Naive thymus-derived CD8-positive, alpha-beta T cell (primary cell): ENCODE measurements around the gene PLXNA3. TPM values are rescaled to one million over a fixed set of nuclear protein-coding genes. Genes with fewer than 3 reads are reported as not detected.

Experiments
- ATAC-seq, 2 donors: fragments of 150-1000 bp; cut with Tn5 transposase in 1 of 2; sonication (Bioruptor Pico), chemical (Tn5 transposase) in 1 of 2; 1 replicate in 1 of 2; 2 replicates in 1 of 2; pipeline ENCODE4 v1.10.0; 2021; ENCODE audit warnings: mild to moderate bottlenecking in 2 of 2, moderate library complexity in 2 of 2
- POLR2A ChIA-PET: fragments of 350-600 bp; sonication (Branson Sonifier 250); formaldehyde crosslinking; loops from one replicate; lab custom pipeline; 2021; ENCODE audit warnings: antibody characterized with exemption; lab: Charles Lee
- DNase-seq, 10 donors: peaks; one replicate each; pipeline versions ENCODE4 v3.0.0 to v3.0.0-alpha.2; 2020 to 2022
- H3K27ac Mint-ChIP-seq, 10 donors: one replicate each; pipeline ENCODE4 v1.8.0; 2020 to 2022; ENCODE audit warnings: mild to moderate bottlenecking in 10 of 10, mixed read lengths in 10 of 10, moderate library complexity in 4 of 10, inconsistent platforms in 1 of 10
- H3K27me3 Mint-ChIP-seq, 5 donors: one replicate each; pipeline ENCODE4 v1.8.0; 2021 to 2022; ENCODE audit warnings: mixed read lengths in 5 of 5
- H3K36me3 Mint-ChIP-seq, 3 donors: one replicate each; pipeline ENCODE4 v1.8.0; 2020 to 2022; ENCODE audit warnings: mixed read lengths in 3 of 3, mild to moderate bottlenecking in 2 of 3, inconsistent platforms in 1 of 3
- H3K4me1 Mint-ChIP-seq, 4 donors: one replicate each; pipeline ENCODE4 v1.8.0; 2021 to 2022; ENCODE audit warnings: mixed read lengths in 4 of 4
- H3K4me3 Mint-ChIP-seq, 10 donors: one replicate each; pipeline ENCODE4 v1.8.0; 2020 to 2022; ENCODE audit warnings: mild to moderate bottlenecking in 10 of 10, mixed read lengths in 10 of 10, moderate library complexity in 6 of 10, inconsistent platforms in 1 of 10
- H3K9me3 Mint-ChIP-seq, 9 donors: one replicate each; pipeline ENCODE4 v1.8.0; 2020 to 2022; ENCODE audit warnings: mixed read lengths in 9 of 9, mild to moderate bottlenecking in 3 of 9, inconsistent platforms in 1 of 9, moderate library complexity in 1 of 9
- polyA plus RNA-seq, 3 donors: library from polyadenylated mRNA; unstranded; fragments of 300-500 nt; fragmentation: Illumina TruSeq; gene quantifications; one replicate each; pipeline ENCODE4 v1.2.3, GENCODE V29; 2021
- total RNA-seq, 8 experiments: library from RNA in 2 of 8; stranded (reverse) in 2 of 8; gene quantifications; one replicate each; pipeline ENCODE4 v1.2.3 and lab custom pipeline; 2021 to 2026

PLXNA3 gene
- total and polyA plus RNA-seq, 5 experiments from 2014 or later = 0.27 to 50.4 (median 0.67) TPM

DNA sequence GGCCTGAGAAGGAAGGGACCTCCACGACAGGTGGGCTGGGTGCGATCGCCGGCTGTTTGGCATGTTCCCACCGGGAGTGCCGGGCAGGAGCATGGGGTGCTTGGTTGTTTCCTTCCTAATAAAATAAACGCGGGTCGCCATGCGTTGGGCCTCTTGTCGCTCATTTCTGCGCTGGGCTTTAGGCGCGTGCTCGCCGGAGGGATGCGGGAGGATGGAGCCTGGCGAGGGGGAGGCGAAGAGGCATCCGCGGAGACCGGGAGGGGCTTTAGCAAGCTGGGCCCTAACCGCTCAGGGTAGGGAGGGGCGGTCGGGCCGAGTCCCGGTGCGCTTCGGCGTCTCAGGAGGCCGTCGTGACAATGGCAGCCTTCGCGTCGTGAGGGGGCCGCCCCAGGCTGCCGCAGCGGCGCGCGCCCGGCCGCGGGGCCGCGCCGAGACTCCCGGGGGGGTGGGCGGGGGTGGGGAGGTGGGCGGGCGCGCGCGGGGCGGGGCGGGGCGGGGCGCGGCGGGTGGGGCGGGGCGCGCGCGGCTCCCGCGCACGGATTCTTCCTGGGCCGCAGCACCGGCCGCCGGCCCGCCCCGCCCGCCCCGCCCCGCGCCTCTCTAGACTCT, 21.6 kb upstream of the PLXNA3 start:
- POLR2A ChIA-PET = interaction anchor here (2.3 to 2.9 kb wide), 2 partner anchors 38 to 50 kb away, joined by 8 to 14 read pairs; partner anchors contain the start of genes RPL10 and UBL4A
- ATAC-seq = peak; percentile 80 to 81
- peak overlapping the region; percentile 75 to 88 (median 80) for H3K4me3 Mint-ChIP-seq

DNA sequence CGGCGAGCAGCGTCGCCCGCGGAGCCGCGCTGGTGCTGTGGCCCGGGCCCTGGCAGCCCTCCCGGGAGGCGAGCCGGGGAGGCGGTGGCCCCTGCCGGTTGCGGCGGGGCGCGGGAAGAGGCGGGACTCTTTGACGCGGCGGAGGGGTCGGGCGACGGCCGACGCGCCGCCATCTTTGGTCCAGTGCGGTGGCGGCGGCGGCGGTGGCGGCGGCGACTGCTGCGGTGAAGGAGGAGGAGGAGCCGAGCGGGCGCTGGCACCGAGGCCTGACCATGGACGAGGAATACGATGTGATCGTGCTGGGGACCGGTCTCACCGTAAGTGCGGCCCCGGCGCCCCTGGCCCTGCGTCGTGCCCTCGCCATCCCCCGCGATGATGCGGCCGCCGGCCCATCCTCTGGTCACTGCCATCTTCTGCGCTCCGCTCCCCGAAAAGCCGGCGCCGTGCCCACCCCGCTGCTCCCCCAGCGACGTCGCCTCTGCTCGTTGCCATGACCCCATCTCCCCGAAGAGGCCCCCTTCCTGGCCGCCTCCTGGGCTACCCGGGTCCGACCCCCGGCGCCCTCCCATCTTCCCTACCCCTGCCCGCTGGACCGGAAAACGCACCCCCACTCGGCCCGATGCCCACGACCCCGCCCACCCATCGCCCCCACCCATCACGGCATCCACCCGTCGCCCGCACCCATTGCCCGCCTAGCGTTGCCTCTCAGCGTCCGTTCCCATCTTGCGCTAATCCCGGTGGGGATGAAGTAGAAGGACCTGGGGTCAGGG, 20.9 kb upstream of the PLXNA3 start, which contains the start of gene GDI1:
TSS of gene GDI1 (plus strand) at position 172 of the 770 bp plus-strand sequence. CDS start at position 273, 101 bp downstream.
- H3K4me3 Mint-ChIP-seq = peak within 1 kb of the TSS; percentile 78 to 91 (median 82)
- peak within 1 kb of the TSS; percentile 81 to 96 (median 90) for H3K27ac Mint-ChIP-seq
- DNase-seq = peak; percentile 23 to 78 (median 57)
- no peaks in the 10 kb centered on the region for H3K27me3 Mint-ChIP-seq
- POLR2A ChIA-PET = interaction anchor here (0.5 kb wide), 1 partner anchor 91 kb away, joined by 3 read pairs; no protein-coding TSS in a partner anchor
- H3K36me3 Mint-ChIP-seq = peaks cover 0 to 14% (median 0%) of the 10 kb centered on the region in 3 donors
- peak; percentile 60 to 72 for ATAC-seq
- H3K9me3 Mint-ChIP-seq = no peaks in the 10 kb centered on the region
- peaks cover 4 to 33% (median 28%) of the 10 kb centered on the region in 4 donors for H3K4me1 Mint-ChIP-seq

More for the DNA sequence above, 21.6 kb upstream of the PLXNA3 start:
- Mint-ChIP-seq H3K9me3 (no peaks in the 10 kb centered on the region), H3K36me3 (peaks cover 0 to 18% (median 0%) of the 10 kb centered on the region in 3 donors), H3K4me1 (peaks cover 3 to 28% (median 23%) of the 10 kb centered on the region in 4 donors), H3K27ac (peak overlapping the region; percentile 78 to 96 (median 90)), H3K27me3 (no peaks in the 10 kb centered on the region)
- DNase-seq = peak in 8 of 10 donors; percentile 27 to 75 (median 52)

DNA sequence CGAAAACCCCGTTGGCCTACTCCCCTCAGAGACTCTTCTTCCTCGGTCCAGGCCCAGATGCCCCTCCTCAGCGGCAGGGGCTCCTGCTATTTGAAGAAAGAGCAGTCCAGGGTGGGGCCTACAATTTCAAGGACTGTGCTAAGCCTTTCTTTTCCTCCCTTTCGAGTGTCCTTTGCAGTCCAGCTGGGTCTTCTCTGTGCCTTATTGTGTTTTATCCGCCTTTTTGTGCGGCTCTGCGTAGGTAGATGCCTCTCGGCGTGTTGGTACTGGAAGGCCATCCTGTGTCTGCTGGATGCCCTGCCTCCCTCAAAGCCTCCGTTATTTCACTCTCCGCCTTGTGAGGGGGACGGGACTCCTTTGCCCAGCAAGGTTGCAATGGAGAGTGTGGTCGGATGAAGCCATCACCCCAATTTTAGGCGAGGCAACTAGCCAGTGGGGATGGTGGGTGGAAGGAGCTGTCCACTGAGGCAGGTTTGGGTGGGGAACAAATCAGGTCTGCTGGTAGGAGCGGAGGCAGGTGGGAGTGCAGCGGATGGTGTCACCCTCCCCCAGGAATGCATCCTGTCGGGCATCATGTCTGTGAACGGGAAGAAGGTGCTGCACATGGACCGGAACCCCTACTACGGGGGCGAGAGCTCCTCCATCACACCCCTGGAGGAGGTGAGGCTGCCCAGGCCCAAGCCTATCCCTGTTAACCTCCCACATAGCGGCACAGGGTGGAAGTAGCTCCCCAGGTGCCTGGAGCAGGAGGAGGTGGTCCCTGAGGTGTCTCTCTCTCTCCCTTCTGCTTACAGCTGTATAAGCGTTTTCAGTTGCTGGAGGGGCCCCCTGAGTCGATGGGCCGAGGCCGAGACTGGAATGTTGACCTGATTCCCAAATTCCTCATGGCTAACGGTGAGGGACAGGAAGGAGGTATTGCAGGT, 19.8 kb upstream of the PLXNA3 start:
- Mint-ChIP-seq H3K4me1 (peaks cover 4 to 33% (median 28%) of the 10 kb centered on the region in 4 donors), H3K27ac (peak overlapping the region in 9 of 10 donors; percentile 37 to 94 (median 81)), H3K27me3 (no peaks in the 10 kb centered on the region), H3K9me3 (no peaks in the 10 kb centered on the region), H3K36me3 (peaks cover 0 to 10% (median 0%) of the 10 kb centered on the region in 3 donors), H3K4me3 (peak overlapping the region; percentile 68 to 91 (median 81))
- ATAC-seq = no peak
- no peak for DNase-seq
- POLR2A ChIA-PET = interaction anchor here (0.8 to 2.9 kb wide), 6 partner anchors 9 to 61 kb away, joined by 3 to 8 read pairs (median 4); partner anchors contain the start of genes ATP6AP1, RPL10, TAFAZZIN and UBL4A

DNA sequence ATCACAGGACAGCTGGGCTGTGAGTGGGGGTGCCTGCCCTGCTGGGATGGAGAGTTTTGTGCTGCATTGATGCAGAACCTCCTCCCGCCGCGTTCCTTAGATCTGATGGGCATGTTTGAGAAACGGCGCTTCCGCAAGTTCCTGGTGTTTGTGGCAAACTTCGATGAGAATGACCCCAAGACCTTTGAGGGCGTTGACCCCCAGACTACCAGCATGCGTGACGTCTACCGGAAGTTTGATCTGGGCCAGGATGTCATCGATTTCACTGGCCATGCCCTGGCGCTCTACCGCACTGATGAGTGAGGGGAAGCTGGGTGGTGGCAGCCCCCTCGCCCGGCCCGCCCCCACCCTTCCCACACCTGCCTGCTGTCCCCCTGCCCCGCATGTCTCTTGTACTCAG, 18.2 kb upstream of the PLXNA3 start:
- no peak for ATAC-seq
- Mint-ChIP-seq H3K9me3 (no peaks in the 10 kb centered on the region), H3K4me1 (peaks cover 4 to 36% (median 30%) of the 10 kb centered on the region in 4 donors), H3K36me3 (peaks cover 0 to 8% (median 0%) of the 10 kb centered on the region in 3 donors), H3K27me3 (no peaks in the 10 kb centered on the region), H3K27ac (peak overlapping the region in 2 of 10 donors; percentile 49 to 51), H3K4me3 (peak overlapping the region in 1 of 10 donors; percentile 14)
- POLR2A ChIA-PET = interaction anchor here (0.6 to 2.9 kb wide), 4 partner anchors 12 to 83 kb away, joined by 3 to 8 read pairs (median 4); partner anchors contain the start of genes ATP6AP1 and UBL4A
- no peak for DNase-seq

DNA sequence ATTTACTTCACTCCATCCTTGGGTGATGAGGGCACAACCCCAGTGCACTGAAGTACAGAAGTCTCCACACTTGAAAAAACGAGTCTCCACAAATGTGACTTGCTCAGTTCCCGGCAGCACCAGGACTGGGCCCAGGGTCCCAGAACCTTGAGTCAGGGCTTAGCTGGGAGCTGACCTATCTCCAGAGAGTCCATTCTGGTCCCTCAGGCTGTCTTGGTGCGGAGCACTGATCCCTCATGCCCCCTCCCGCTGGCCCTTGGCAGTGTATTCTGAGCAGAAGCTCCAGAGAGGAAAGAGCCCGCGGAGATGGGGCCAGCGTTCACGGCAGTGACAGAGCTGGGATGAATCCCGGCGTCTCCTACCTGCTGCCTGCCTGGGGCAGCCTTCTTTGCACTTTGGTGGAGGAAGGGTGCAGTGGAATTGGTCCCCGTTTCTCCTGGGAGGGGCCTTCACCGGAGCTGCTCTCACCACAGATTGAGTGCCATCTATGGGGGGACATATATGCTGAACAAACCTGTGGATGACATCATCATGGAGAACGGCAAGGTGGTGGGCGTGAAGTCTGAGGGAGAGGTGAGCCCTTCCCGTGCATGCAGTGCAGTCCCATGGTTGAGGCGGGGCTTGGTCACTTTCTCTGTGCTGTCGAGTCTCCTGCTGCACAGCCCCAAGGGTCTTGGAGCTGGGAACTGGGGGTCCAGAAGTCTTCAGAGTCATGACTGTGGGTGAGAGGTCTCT, 17.3 kb upstream of the PLXNA3 start:
- no peaks in the 10 kb centered on the region for H3K9me3 Mint-ChIP-seq
- peak overlapping the region in 1 of 10 donors; percentile 37 for H3K4me3 Mint-ChIP-seq
- POLR2A ChIA-PET = interaction anchor here (0.6 to 2.9 kb wide), 9 partner anchors 8 to 45 kb away, joined by 3 to 11 read pairs (median 5); partner anchors contain the start of genes ATP6AP1, PLXNA3 and UBL4A
- no peaks in the 10 kb centered on the region for H3K27me3 Mint-ChIP-seq
- ATAC-seq (no peak), DNase-seq (no peak)
- peak overlapping the region in 4 of 10 donors; percentile 43 to 53 (median 48) for H3K27ac Mint-ChIP-seq
- peaks cover 4 to 39% (median 30%) of the 10 kb centered on the region in 4 donors for H3K4me1 Mint-ChIP-seq
- H3K36me3 Mint-ChIP-seq = peaks cover 0 to 8% (median 0%) of the 10 kb centered on the region in 3 donors

DNA sequence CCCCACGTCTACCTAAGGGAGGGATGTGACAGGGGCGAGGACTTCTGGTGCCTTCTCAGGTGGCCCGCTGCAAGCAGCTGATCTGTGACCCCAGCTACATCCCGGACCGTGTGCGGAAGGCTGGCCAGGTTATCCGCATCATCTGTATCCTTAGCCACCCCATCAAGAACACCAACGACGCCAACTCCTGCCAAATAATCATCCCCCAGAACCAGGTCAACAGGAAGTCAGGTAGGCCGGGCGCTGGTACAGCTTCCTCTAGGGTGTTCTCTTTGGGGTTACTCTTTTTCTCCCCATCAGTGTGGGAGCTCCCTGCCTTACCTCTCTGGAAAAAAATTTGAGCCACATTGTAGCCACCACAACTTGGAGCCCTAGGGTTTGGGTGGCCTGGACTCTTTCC, 16.5 kb upstream of the PLXNA3 start:
- POLR2A ChIA-PET = interaction anchor here (0.6 to 2.6 kb wide), 9 partner anchors 9 to 44 kb away, joined by 3 to 11 read pairs (median 5); partner anchors contain the start of gene PLXNA3
- H3K9me3 Mint-ChIP-seq = no peaks in the 10 kb centered on the region
- peaks cover 4 to 37% (median 27%) of the 10 kb centered on the region in 4 donors for H3K4me1 Mint-ChIP-seq
- ATAC-seq = no peak
- H3K27me3 Mint-ChIP-seq = no peaks in the 10 kb centered on the region
- H3K36me3 Mint-ChIP-seq = peaks cover 0 to 6% (median 0%) of the 10 kb centered on the region in 3 donors
- peak overlapping the region in 7 of 10 donors; percentile 24 to 89 (median 61) for H3K27ac Mint-ChIP-seq
- H3K4me3 Mint-ChIP-seq = peak overlapping the region in 4 of 10 donors; percentile 11 to 78 (median 24)
- DNase-seq = no peak

DNA sequence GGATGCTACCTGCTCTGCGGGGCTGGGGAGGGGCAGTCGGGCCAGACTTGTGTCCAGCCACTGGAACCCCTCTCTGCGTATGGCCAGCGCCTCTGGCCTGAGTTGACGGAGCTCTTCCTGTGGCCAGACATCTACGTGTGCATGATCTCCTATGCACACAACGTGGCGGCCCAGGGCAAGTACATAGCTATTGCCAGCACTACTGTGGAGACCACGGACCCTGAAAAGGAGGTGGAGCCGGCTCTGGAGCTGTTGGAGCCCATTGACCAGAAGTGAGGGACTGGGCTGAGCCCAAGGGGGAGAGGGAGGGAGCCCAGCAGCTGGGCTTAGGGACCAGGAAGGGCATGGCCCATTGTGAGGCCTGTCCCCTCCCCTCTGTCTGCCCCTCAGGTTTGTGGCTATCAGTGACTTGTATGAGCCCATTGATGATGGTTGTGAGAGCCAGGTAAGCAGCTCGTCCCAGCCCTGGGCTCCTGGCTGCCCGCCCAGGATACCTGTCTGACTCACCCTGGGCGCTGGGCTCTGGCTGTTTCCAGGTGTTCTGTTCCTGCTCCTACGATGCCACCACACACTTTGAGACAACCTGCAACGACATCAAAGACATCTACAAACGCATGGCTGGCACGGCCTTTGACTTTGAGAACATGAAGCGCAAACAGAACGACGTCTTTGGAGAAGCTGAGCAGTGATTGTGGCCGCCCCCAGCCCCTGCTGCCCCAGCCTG, 15.9 kb upstream of the PLXNA3 start:
- Mint-ChIP-seq H3K9me3 (no peaks in the 10 kb centered on the region), H3K4me1 (peaks cover 4 to 40% (median 27%) of the 10 kb centered on the region in 4 donors), H3K27me3 (no peaks in the 10 kb centered on the region), H3K4me3 (peak overlapping the region in 3 of 10 donors; percentile 7 to 78 (median 34)), H3K36me3 (peaks cover 0 to 12% (median 0%) of the 10 kb centered on the region in 3 donors), H3K27ac (peak overlapping the region in 5 of 10 donors; percentile 17 to 85 (median 55))
- no peak for ATAC-seq
- no peak for DNase-seq
- POLR2A ChIA-PET = interaction anchor here (0.7 to 2.6 kb wide), 8 partner anchors 10 to 49 kb away, joined by 3 to 11 read pairs (median 6); partner anchors contain the start of genes PLXNA3 and SLC10A3

DNA sequence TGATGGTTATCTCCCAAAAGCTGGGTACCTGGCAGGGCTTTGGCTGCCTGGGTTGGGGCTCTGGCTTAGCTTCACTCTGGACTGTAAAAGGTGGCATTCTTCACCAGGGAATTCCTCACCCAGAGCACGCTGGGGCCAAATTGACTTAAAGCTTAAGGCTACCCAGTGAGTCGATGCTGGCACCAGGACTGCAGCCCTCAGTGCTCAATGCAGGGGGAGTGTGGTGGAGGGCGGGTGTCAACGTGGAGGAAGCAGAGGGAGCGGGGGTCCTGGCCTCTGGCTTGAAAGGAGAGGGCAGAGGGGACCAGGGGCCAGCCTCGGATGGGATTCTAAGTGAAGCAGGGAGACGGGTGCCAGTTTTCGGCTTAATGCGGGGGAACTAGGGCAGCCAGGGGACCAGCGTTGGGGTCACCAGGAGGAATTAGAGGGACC, 14.6 kb upstream of the PLXNA3 start:
- Mint-ChIP-seq H3K36me3 (peaks cover 0 to 16% (median 0%) of the 10 kb centered on the region in 3 donors), H3K27me3 (no peaks in the 10 kb centered on the region), H3K4me3 (peak overlapping the region; percentile 54 to 85 (median 77)), H3K4me1 (peaks cover 1 to 36% (median 19%) of the 10 kb centered on the region in 4 donors), H3K27ac (peak overlapping the region; percentile 45 to 95 (median 79)), H3K9me3 (no peaks in the 10 kb centered on the region)
- ATAC-seq = peak; percentile 18 to 21
- DNase-seq = no peak
- POLR2A ChIA-PET = interaction anchor here (0.7 to 2.4 kb wide), 8 partner anchors 9 to 64 kb away, joined by 3 to 8 read pairs (median 3); partner anchors contain the start of genes EMD, SLC10A3 and UBL4A

DNA sequence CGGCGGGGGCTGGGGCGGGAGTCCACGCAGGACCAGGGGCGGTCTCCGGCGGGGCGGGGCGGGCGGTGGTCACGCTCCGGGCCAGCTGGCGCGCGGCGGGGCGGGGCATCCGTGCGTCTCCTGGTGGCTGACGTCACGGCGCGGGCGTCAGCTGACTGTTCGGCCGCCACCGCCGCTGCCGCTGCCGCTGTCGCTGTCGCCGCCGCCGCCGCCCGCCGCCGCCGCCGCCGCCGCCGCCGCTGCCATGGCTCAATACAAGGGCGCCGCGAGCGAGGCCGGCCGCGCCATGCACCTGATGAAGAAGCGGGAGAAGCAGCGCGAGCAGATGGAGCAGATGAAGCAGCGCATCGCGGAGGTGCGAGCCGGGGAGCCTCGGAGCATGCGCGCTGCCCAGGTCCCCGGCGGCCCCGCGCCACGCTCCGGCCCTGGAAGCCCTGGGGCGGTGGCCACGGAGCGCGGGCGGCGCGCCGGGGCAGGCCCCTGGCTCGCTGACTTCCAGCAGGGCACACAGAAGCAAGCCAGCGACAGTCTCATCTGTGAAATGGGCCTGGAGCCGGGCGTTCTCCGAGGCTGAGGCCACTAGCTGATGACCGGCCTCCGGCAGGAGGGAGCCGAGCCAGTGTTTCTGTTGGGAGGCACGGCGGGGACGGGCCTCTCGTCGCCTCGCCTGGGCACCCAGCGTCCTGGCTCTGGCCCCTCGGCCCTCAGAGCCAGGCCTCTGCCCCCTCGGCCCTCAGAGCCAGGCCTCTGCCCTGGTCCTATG, 13.9 kb upstream of the PLXNA3 start, which contains the start of gene FAM50A:
TSS of gene FAM50A (plus strand) at position 150 of the 763 bp plus-strand sequence. CDS start at position 245, 95 bp downstream.
- DNase-seq (peak; percentile 50 to 78 (median 60)), ATAC-seq (peak; percentile 81 to 83)
- POLR2A ChIA-PET = interaction anchor here (0.8 to 2.4 kb wide), 7 partner anchors 8 to 47 kb away, joined by 3 to 10 read pairs (median 3); partner anchors contain the start of genes PLXNA3, SLC10A3 and UBL4A
- Mint-ChIP-seq H3K27me3 (no peaks in the 10 kb centered on the region), H3K36me3 (peaks cover 0 to 15% (median 0%) of the 10 kb centered on the region in 3 donors), H3K9me3 (no peaks in the 10 kb centered on the region), H3K27ac (peak within 1 kb of the TSS; percentile 45 to 95 (median 79)), H3K4me1 (peaks cover 1 to 31% (median 15%) of the 10 kb centered on the region in 4 donors), H3K4me3 (peak within 1 kb of the TSS; percentile 54 to 85 (median 77))
